Astrocyte (in vitro differentiated cells and primary cell): Measurements from ENCODE around the gene SRF. TPM values are rescaled to one million over a fixed set of nuclear protein-coding genes. Genes with fewer than 3 reads are reported as not detected.

Experiments used
- DNase-seq: peaks from one replicate; pipeline ENCODE4 v3.0.0-alpha.2; 2010; ENCODE audit warnings: low read depth
- FAIRE-seq: peaks from 2 replicates; lab custom pipeline; 2011; peaks lifted over from hg19 to GRCh38; lab: Jason Lieb, UNC
- H2AFZ ChIP-seq: 2 replicates; pipeline ENCODE4 v1.6.0; 2012; ENCODE audit warnings: low read depth, low read length, inconsistent platforms
- H3K27ac ChIP-seq: 2 replicates; pipeline ENCODE4 v1.5.1; 2011; ENCODE audit warnings: low read depth, low read length, inconsistent platforms
- H3K27me3 ChIP-seq: 2 replicates; pipeline ENCODE4 v1.6.0; 2011; ENCODE audit warnings: low read length, inconsistent platforms; ENCODE audit not compliant: insufficient read depth
- H3K36me3 ChIP-seq: 2 replicates; pipeline ENCODE4 v1.5.1; 2011; ENCODE audit warnings: low read length, inconsistent platforms; ENCODE audit not compliant: insufficient read depth
- H3K4me1 ChIP-seq: 2 replicates; pipeline ENCODE4 v1.5.1; 2011; ENCODE audit warnings: low read length, inconsistent platforms; ENCODE audit not compliant: insufficient read depth
- H3K4me2 ChIP-seq: 2 replicates; pipeline ENCODE4 v1.6.0; 2012; ENCODE audit warnings: low read length, inconsistent platforms
- H3K4me3 ChIP-seq: 2 replicates; pipeline ENCODE4 v1.5.1; 2011; ENCODE audit warnings: low read depth, mild to moderate bottlenecking, low read length, inconsistent platforms; ENCODE audit not compliant: insufficient read depth
- H3K79me2 ChIP-seq: 2 replicates; pipeline ENCODE4 v1.6.0; 2012; ENCODE audit warnings: mild to moderate bottlenecking, low read length, inconsistent platforms; ENCODE audit not compliant: insufficient read depth
- H3K9ac ChIP-seq: 2 replicates; pipeline ENCODE4 v1.6.0; 2012; ENCODE audit warnings: mild to moderate bottlenecking, low read length, inconsistent platforms
- H3K9me3 ChIP-seq: 2 replicates; pipeline ENCODE4 v1.5.1; 2012; ENCODE audit warnings: low read depth, mild to moderate bottlenecking, low read length, inconsistent platforms; ENCODE audit not compliant: insufficient read depth
- H4K20me1 ChIP-seq: 2 replicates; pipeline ENCODE4 v1.6.0; 2012; ENCODE audit warnings: low read length, inconsistent platforms; ENCODE audit not compliant: insufficient read depth
- H3K27ac Mint-ChIP-seq: one replicate; pipeline ENCODE4 v1.8.0; 2021; ENCODE audit warnings: mild to moderate bottlenecking, mixed read lengths; ENCODE audit not compliant: unreplicated experiment
- H3K27me3 Mint-ChIP-seq: one replicate; pipeline ENCODE4 v1.8.0; 2021; ENCODE audit warnings: low read depth, mixed read lengths; ENCODE audit not compliant: unreplicated experiment
- H3K36me3 Mint-ChIP-seq: one replicate; pipeline ENCODE4 v1.8.0; 2021; ENCODE audit warnings: low read depth, mixed read lengths; ENCODE audit not compliant: unreplicated experiment
- H3K4me1 Mint-ChIP-seq: one replicate; pipeline ENCODE4 v1.8.0; 2021; ENCODE audit warnings: low read depth, mixed read lengths; ENCODE audit not compliant: unreplicated experiment
- H3K4me3 Mint-ChIP-seq: one replicate; pipeline ENCODE4 v1.8.0; 2021; ENCODE audit warnings: mild to moderate bottlenecking, moderate library complexity, mixed read lengths; ENCODE audit not compliant: unreplicated experiment
- H3K9me3 Mint-ChIP-seq: one replicate; pipeline ENCODE4 v1.8.0; 2021; ENCODE audit warnings: mild to moderate bottlenecking, mixed read lengths; ENCODE audit not compliant: unreplicated experiment
- EZH2 ChIP-seq: IDR thresholded peaks from 2 replicates; pipeline ENCODE4 v1.6.1; 2012; ENCODE audit warnings: mild to moderate bottlenecking, low read length, inconsistent platforms; ENCODE audit not compliant: insufficient read depth
- total RNA-seq: library from RNA; stranded (reverse); gene quantifications from 2 replicates; pipeline ENCODE4 v1.2.1, GENCODE V29; 2021
- TF ChIP-seq, protein P1 (sequence below): IDR thresholded peaks from 2 replicates; pipeline ENCODE4 v1.5.1; 2011; ENCODE audit warnings: low read depth, mild to moderate bottlenecking, inconsistent platforms, low read length, moderate library complexity; ENCODE audit not compliant: insufficient read depth

Gene SRF
- total RNA-seq, 1 donor from 2014 or later = 53.5 TPM

DNA sequence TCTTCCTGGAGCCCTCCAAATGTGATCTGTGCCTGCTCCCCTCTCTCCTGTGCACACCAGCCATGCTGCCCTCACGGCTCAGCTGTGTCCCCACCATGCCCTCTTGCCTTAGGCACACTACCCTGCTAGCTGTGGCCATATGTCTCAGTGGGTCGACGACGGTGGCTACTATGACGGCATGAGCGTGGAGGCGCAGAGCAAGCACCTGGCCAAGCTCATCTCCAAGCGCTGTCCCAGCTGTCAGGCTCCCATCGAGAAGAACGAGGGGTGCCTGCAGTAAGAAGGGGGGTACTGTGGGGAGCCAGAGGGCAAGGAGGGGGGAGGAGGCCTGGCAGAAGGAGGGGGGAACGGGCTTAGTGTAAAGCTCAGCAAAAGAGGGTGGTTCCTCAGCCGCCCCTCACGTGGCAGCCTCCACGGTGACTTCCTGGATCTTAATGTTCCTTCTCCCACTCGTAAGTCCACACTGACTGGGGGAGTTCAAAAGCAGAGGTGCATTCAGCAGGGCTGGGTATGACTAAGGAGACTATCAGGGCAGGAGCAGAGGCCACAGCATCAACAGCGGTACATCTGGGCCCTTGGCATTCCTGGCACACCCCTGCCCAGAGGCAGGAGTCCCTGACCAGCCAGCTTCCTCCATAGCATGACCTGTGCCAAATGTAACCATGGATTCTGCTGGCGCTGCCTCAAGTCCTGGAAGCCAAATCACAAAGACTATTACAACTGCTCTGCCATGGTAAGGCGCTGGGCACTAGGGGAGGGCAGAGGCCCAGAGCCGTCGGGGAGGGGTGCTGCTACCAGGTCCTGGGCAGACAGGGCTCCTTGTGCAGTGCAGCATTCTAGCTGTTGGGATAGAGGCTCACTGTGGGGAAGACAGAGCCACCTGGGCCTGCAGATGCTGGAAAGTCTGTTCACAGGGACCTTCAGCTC, 50.2 kb downstream of the SRF start:
- Mint-ChIP-seq H3K27me3 (peaks cover 2% of the 10 kb centered on the region), H3K27ac (no peak overlapping the region), H3K36me3 (peaks cover 41% of the 10 kb centered on the region), H3K4me1 (peaks cover 16% of the 10 kb centered on the region), H3K4me3 (no peak overlapping the region), H3K9me3 (no peaks in the 10 kb centered on the region)
- H3K9me3 ChIP-seq = no peaks in the 10 kb centered on the region
- no peak overlapping the region for H3K9ac ChIP-seq
- H3K4me1 ChIP-seq = peaks cover 9% of the 10 kb centered on the region
- H3K79me2 ChIP-seq = no peaks in the 10 kb centered on the region
- DNase-seq (peak; percentile 4), FAIRE-seq (no peak)
- no peak overlapping the region for H3K4me2 ChIP-seq
- no peak for TF ChIP-seq EZH2
- TF ChIP-seq, protein P1, sequence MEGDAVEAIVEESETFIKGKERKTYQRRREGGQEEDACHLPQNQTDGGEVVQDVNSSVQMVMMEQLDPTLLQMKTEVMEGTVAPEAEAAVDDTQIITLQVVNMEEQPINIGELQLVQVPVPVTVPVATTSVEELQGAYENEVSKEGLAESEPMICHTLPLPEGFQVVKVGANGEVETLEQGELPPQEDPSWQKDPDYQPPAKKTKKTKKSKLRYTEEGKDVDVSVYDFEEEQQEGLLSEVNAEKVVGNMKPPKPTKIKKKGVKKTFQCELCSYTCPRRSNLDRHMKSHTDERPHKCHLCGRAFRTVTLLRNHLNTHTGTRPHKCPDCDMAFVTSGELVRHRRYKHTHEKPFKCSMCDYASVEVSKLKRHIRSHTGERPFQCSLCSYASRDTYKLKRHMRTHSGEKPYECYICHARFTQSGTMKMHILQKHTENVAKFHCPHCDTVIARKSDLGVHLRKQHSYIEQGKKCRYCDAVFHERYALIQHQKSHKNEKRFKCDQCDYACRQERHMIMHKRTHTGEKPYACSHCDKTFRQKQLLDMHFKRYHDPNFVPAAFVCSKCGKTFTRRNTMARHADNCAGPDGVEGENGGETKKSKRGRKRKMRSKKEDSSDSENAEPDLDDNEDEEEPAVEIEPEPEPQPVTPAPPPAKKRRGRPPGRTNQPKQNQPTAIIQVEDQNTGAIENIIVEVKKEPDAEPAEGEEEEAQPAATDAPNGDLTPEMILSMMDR = no peak
- no peak overlapping the region for H2AFZ ChIP-seq
- no peaks in the 10 kb centered on the region for H3K27me3 ChIP-seq
- H3K4me3 ChIP-seq = no peak overlapping the region
- peaks cover 8% of the 10 kb centered on the region for H3K36me3 ChIP-seq
- no peak overlapping the region for H3K27ac ChIP-seq
- no peaks in the 10 kb centered on the region for H4K20me1 ChIP-seq

DNA sequence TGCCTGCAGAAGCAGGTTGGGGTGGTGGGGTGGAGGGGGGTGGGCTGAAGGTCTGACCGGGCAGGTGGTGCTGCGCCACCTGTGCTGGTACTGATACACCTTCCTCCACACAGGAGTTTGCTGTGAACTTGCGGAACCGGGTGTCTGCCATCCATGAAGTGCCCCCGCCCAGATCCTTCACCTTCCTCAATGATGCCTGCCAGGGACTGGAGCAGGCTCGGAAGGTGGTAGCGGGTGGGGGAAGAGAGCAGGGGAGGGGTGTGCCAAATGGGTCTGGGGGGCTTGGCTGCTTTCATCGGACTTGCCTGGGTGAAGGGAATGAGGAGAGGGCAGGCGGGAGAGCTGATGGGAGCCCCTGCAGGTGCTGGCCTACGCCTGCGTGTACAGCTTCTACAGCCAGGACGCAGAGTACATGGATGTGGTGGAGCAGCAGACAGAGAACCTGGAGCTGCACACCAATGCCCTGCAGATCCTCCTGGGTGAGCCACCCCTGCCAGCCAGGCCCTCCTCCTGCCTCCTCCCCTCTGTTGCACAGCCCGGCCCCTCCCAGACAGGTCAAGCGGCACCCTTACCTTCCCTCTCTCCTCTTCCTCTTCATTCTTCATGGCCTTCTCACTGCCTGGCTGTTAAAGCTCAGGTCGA, 51.5 kb downstream of the SRF start:
- H3K79me2 ChIP-seq = no peaks in the 10 kb centered on the region
- H3K27me3 ChIP-seq = no peaks in the 10 kb centered on the region
- H4K20me1 ChIP-seq = no peaks in the 10 kb centered on the region
- TF ChIP-seq, protein P1 = no peak
- TF ChIP-seq EZH2 = no peak
- no peaks in the 10 kb centered on the region for H3K9me3 Mint-ChIP-seq
- no peak overlapping the region for H3K4me3 ChIP-seq
- no peak overlapping the region for H3K4me3 Mint-ChIP-seq
- peaks cover 34% of the 10 kb centered on the region for H3K36me3 Mint-ChIP-seq
- peaks cover 16% of the 10 kb centered on the region for H3K4me1 Mint-ChIP-seq
- H2AFZ ChIP-seq = no peak overlapping the region
- H3K27me3 Mint-ChIP-seq = peaks cover 2% of the 10 kb centered on the region
- DNase-seq (no peak), FAIRE-seq (no peak)
- H3K36me3 ChIP-seq = peaks cover 3% of the 10 kb centered on the region
- H3K27ac Mint-ChIP-seq = peak overlapping the region; percentile 62
- no peak overlapping the region for H3K4me2 ChIP-seq
- H3K4me1 ChIP-seq = peaks cover 9% of the 10 kb centered on the region
- H3K9ac ChIP-seq = no peak overlapping the region
- H3K27ac ChIP-seq = no peak overlapping the region
- H3K9me3 ChIP-seq = no peaks in the 10 kb centered on the region
